ENCODE data around the gene ATP11B.

Gene ATP11B

DNA sequence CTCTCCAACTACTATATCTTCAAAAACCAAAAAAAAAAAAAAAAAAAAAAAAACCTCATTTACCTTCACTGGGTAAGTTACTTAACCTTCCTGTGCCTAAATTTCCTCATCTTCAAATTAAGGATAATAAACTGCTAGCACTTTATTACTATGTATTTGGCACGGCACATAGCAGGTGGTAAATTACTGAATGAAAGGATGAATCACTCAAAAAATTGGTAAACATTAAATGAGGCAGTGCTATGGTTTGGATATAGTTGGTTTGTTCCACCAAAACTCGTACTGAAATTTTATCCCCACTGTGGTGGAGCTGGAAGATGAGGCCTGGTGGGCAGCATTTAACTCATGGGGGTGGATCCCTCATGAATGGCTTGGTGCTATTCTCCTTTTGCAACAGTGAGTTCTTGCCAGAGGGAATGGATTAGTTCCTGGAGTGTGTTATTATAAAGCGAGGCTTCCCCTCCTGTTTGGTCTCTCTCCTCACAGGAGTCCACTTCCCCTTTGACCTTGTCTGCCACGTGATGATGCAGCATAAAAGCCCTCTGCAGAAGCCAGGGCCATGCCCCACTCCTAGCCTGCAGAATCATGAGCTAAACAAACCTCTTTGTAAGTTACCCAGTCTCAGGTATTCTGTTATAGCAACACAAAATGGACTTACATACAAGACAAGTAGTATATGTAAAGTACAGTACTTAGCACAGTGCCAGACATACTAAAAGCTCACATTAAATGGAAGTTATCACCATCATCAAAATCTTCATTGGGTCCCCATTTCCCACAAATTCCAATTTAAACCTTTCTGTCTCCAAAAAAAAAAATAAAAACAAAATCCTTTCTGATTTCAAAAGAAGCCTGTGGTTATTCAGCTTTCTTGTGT, 166.4 kb downstream of the ATP11B start:
- FAIRE-seq: no peak

DNA sequence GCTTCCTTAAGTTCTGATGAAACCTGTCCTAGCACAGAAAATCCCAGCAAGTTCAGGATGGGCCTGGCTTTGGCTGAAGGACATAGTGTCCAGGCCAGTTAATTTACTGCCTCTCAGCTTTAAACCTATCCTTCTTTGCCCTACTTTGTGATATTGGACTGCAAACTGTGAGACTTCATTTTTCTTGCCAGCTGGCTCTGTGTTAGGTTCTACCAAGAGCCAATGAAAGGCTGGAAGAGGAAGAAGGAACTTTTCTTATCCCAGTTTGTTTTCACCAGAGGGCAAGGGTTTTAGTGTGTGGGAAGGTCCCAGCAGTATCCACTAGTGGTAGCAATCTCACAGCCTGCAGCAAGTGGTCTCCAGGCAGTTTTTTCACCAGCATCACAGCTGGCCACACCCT, 168.9 kb downstream of the ATP11B start:
- no peak for FAIRE-seq

DNA sequence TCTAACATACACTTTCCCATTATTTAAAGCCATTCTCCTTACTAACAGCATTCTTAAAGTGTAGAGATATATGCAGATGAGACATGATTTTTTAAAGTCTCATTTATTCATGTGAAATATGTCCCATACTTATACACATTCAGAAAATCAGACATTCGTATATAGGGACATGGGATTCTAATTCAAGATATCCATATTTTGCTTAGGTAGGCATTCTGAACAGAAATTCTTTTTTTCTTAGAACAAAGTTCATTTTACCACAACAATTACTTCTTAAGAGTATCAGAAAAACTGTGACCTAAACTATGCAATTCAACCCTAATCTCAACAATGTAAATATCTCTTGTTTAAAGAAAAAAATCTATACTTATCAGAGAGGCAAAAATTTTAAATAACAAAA, 170.9 kb downstream of the ATP11B start:
- FAIRE-seq: no peak

DNA sequence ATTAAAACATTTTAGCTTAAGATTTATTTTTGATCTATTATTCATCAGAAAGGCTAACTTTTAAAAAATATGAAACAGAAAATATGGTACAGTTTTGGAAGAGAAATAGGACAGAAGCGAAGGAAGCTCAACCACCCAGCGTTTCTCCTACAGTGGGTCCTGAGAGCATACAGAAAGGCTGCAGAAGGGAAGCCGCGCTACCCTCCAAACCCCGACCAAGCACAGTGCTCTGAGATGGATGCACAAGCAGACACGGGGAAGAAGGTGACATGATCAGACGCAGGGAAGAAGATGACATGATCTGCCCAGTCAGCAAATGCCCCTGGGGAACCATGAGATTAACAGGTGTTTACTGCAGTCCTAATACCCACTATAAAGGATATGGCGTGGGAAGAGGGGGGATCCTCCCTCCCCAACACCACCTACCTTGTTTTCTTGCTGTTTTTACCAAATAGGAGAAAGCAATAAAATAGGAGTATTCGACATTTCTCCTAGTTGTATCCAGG, 172.6 kb downstream of the ATP11B start:
- FAIRE-seq: no peak

DNA sequence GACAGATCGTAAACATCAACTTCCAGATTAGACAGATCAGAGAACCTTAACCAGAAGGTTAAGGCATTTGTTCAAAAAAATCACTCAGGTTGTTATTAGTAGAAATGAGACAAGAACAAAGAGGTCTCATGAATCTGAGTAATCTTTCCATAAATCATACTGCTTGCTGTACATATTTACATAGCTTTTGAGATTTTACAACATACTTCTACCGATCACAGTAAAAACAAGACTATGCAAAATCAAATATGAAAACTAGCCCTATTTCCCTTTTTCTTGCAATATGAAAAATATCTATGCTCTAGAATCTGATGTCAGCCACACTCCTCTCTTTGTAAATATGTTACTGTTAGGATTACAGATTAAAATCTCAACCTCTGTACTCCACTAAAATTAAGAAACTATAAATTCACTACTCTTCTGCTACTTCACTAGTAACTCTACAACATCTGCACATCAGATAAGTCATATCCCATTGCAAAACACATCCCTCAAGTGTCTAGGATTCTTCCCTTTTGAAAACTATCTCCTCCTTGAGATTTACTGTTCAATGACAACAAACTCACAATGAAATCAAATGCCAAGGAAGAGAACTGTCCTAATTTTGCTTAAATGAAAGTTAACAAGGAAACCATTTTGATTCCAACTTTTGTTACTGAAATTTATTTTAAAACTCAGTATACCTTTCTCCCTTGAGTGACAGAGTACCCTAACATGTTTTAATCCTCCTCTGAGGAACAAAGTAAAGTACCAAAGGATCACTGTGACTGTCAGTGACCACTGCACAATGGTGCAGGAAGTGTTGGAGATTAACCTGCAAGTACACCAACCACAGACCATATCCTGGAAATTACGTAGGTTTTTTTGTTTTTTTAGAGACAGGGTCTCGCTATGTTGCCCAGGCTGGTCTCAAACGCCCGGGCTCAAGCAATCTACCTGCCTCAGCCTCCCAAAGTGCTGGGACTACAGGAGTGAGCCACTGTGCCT, 174.2 kb downstream of the ATP11B start:
- FAIRE-seq: no peak

DNA sequence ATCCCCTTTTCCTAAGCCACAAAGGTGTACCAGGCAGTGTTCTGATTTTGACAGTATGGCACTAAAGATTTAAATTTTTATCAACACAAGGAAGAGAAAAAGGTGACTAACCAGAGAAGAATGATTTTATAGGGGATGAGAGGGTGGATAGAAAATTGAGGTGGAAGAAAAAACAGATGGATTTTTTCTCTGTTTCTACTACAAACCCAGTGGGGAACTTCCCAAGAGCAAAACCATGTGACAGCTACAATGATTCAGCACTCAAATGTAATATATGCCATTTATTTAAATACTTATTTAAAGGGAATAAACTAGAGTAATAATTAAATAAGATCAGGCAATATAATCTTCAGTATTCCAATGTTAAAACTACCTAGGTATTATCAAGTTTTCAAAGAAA, 176.0 kb downstream of the ATP11B start:
- no peak for FAIRE-seq

DNA sequence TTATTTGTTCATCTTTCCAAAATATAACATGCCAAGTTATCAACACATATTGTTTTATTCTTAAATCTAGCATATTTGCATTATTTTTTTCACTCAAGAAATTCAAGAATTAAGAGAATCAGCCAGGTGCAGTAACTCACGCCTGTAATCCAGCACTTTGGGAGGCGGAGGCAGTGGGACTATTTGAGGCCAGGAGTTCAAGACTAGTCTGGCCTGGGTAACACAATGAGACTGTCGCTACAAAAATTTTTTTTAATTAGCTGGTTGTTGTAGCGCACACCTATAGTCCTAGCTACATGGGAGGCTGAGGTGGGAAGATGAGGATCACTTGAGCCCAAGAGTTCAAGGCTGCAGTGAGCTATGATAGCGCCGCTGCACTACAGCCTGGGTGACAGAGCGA, 176.5 kb downstream of the ATP11B start:
- FAIRE-seq: no peak

DNA sequence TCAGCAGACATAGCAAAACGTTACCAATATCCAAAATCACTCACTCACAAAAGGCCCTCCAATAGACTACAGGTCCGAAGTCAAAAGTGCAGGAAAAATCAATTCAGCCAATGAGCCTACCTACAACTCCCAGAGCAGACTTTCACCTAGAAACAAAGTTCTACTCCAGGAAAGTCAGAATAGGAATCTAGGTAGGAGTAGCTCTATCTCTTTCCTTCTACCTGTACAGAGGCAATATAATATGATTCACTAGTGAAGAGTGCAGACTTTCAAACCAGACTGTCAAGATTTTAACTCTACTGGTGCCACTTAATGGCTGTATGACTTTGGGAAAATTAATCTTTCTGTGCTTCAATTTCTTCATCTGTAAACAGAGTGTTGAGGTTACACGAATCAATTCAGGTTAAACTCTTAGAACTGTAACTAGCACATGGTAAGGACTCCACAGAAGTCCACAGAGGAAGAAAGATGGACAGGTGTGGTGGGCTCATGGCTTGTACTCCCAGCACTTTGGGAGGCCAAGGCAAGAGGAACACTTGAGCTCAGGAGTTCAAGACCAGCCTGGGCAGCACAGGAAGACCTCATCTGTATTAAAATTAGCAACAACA, 177.6 kb downstream of the ATP11B start:
- no peak for FAIRE-seq
